H9 (cell line): ENCODE measurements around the gene GABRD. TPM values are rescaled to one million over a fixed set of nuclear protein-coding genes. Genes with fewer than 3 reads are reported as not detected.

Experiments used
- DNase-seq: peaks from one replicate; pipeline ENCODE4 v3.0.0-alpha.2; 2017
- H2AFZ ChIP-seq: one replicate; pipeline ENCODE4 v1.6.1; 2013; ENCODE audit warnings: mild to moderate bottlenecking, low read length, control low read depth, moderate library complexity
- H2AK5ac ChIP-seq: 2 replicates; pipeline ENCODE4 v1.6.1; 2013; ENCODE audit warnings: low read length, control low read depth, mixed read lengths; ENCODE audit not compliant: insufficient read length
- H2BK120ac ChIP-seq: one replicate; pipeline ENCODE4 v1.6.1; 2013; ENCODE audit warnings: low read depth, mild to moderate bottlenecking, low read length, control low read depth, inconsistent platforms; ENCODE audit not compliant: poor library complexity, severe bottlenecking
- H2BK12ac ChIP-seq: 2 replicates; pipeline ENCODE4 v1.6.1; 2013; ENCODE audit warnings: low read length, control low read depth, mixed read lengths, low read depth; ENCODE audit not compliant: insufficient read length
- H2BK15ac ChIP-seq: 2 replicates; pipeline ENCODE4 v1.6.1; 2013; ENCODE audit warnings: low read depth, low read length, control low read depth
- H2BK20ac ChIP-seq: one replicate; pipeline ENCODE4 v1.6.1; 2013; ENCODE audit warnings: low read depth, mild to moderate bottlenecking, low read length, control low read depth, inconsistent platforms; ENCODE audit not compliant: poor library complexity, severe bottlenecking
- H2BK5ac ChIP-seq: 2 replicates; pipeline ENCODE4 v1.6.1; 2013; ENCODE audit warnings: low read length, control low read depth, mixed read lengths; ENCODE audit not compliant: insufficient read length
- H3K14ac ChIP-seq: 2 replicates; pipeline ENCODE4 v1.6.1; 2013; ENCODE audit warnings: low read length, control low read depth; ENCODE audit not compliant: insufficient read depth
- H3K18ac ChIP-seq: 2 replicates; pipeline ENCODE4 v1.6.1; 2013; ENCODE audit warnings: low read depth, mild to moderate bottlenecking, mixed read lengths, low read length, control low read depth; ENCODE audit not compliant: insufficient read length
- H3K23ac ChIP-seq: 2 replicates; pipeline ENCODE4 v1.6.1; 2013; ENCODE audit warnings: low read length, control low read depth, mixed read lengths, low read depth; ENCODE audit not compliant: insufficient read length
- H3K23me2 ChIP-seq: 2 replicates; pipeline ENCODE4 v1.6.1; 2013; ENCODE audit warnings: low read depth, mild to moderate bottlenecking, mixed read lengths, low read length, control low read depth; ENCODE audit not compliant: insufficient read length, poor library complexity, severe bottlenecking
- H3K27ac ChIP-seq: 2 replicates; pipeline ENCODE4 v1.5.1; 2013; ENCODE audit warnings: low read length, control low read depth, mixed read lengths, low read depth; ENCODE audit not compliant: insufficient read length
- H3K27me3 ChIP-seq: 2 replicates; pipeline ENCODE4 v1.6.1; 2013; ENCODE audit warnings: low read length, control low read depth, inconsistent platforms; ENCODE audit not compliant: insufficient read depth
- H3K4ac ChIP-seq: 2 replicates; pipeline ENCODE4 v1.6.1; 2013; ENCODE audit warnings: low read depth, mild to moderate bottlenecking, control low read depth, inconsistent platforms, low read length, moderate library complexity
- H3K4me1 ChIP-seq: 2 replicates; pipeline ENCODE4 v1.6.1; 2013; ENCODE audit warnings: low read length, control low read depth, inconsistent platforms; ENCODE audit not compliant: insufficient read depth
- H3K4me2 ChIP-seq: 2 replicates; pipeline ENCODE4 v1.6.1; 2013; ENCODE audit warnings: low read length, control low read depth, mixed read lengths; ENCODE audit not compliant: insufficient read length, insufficient read depth
- H3K56ac ChIP-seq: 2 replicates; pipeline ENCODE4 v1.6.1; 2013; ENCODE audit warnings: low read depth, mild to moderate bottlenecking, mixed read lengths, low read length, control low read depth; ENCODE audit not compliant: insufficient read length
- H3K79me1 ChIP-seq: 2 replicates; pipeline ENCODE4 v1.6.1; 2013; ENCODE audit warnings: low read depth, mild to moderate bottlenecking, moderate library complexity, low read length, control low read depth, inconsistent platforms; ENCODE audit not compliant: insufficient read depth, poor library complexity, severe bottlenecking
- H3K79me2 ChIP-seq: 2 replicates; pipeline ENCODE4 v1.6.1; 2013; ENCODE audit warnings: low read length, control low read depth, inconsistent platforms; ENCODE audit not compliant: insufficient read depth
- H3K9ac ChIP-seq: 2 replicates; pipeline ENCODE4 v1.6.1; 2013; ENCODE audit warnings: low read length, control low read depth, mixed read lengths; ENCODE audit not compliant: insufficient read length; ENCODE audit errors: extremely low read depth
- H3K9me3 ChIP-seq: one replicate; pipeline ENCODE4 v1.6.1; 2013; ENCODE audit warnings: low read depth, low read length, inconsistent platforms; ENCODE audit not compliant: control insufficient read depth
- H3T11ph ChIP-seq: one replicate; pipeline ENCODE4 v1.6.1; 2013; ENCODE audit warnings: mild to moderate bottlenecking, low read length, control low read depth, inconsistent platforms
- H4K20me1 ChIP-seq: one replicate; pipeline ENCODE4 v1.6.1; 2013; ENCODE audit not compliant: control insufficient read depth, insufficient read length, insufficient read depth
- H4K5ac ChIP-seq: 2 replicates; pipeline ENCODE4 v1.6.1; 2013; ENCODE audit warnings: low read depth, mild to moderate bottlenecking, mixed read lengths, low read length, control low read depth; ENCODE audit not compliant: insufficient read length
- H4K8ac ChIP-seq: replicated peaks from 2 replicates; pipeline ENCODE4 v1.6.1; 2013; ENCODE audit warnings: low read length, control low read depth, mixed read lengths, low read depth; ENCODE audit not compliant: insufficient read length
- H4K91ac ChIP-seq: 2 replicates; pipeline ENCODE4 v1.6.1; 2013; ENCODE audit warnings: low read depth, mild to moderate bottlenecking, moderate library complexity, mixed read lengths, low read length, control low read depth; ENCODE audit not compliant: insufficient read length
- H3K27ac Mint-ChIP-seq, 3 experiments: 2 replicates in 2 of 3; 3 replicates in 1 of 3; pipeline ENCODE4 v1.8.0; 2020 to 2021; ENCODE audit warnings: mixed read lengths in 3 of 3, mild to moderate bottlenecking in 1 of 3, moderate library complexity in 1 of 3
- H3K27me3 Mint-ChIP-seq: 2 replicates; pipeline ENCODE4 v1.8.0; 2021; ENCODE audit warnings: low read depth, mild to moderate bottlenecking, moderate library complexity, mixed read lengths
- H3K36me3 Mint-ChIP-seq, 3 experiments: 2 replicates in 2 of 3; 3 replicates in 1 of 3; pipeline ENCODE4 v1.8.0; 2020 to 2021; ENCODE audit warnings: low read depth in 3 of 3, mixed read lengths in 3 of 3; ENCODE audit not compliant: insufficient read depth in 1 of 3
- H3K4me1 Mint-ChIP-seq, 2 experiments: 2 replicates each; pipeline ENCODE4 v1.8.0; 2020; ENCODE audit warnings: mixed read lengths in 2 of 2
- H3K4me3 Mint-ChIP-seq, 2 experiments: 2 replicates in 1 of 2; 3 replicates in 1 of 2; pipeline ENCODE4 v1.8.0; 2020 to 2021; ENCODE audit warnings: mild to moderate bottlenecking in 2 of 2, mixed read lengths in 2 of 2, moderate library complexity in 1 of 2
- H3K9me3 Mint-ChIP-seq, 2 experiments: 2 replicates in 1 of 2; 3 replicates in 1 of 2; pipeline ENCODE4 v1.8.0; 2020; ENCODE audit warnings: mild to moderate bottlenecking in 2 of 2, mixed read lengths in 2 of 2, moderate library complexity in 1 of 2
- WGBS: extraction: QIAGEN DNeasy Blood & Tissue Kit; methylation state at CpG from one replicate; pipeline ENCODE4 v1.1.7; 2013; ENCODE audit warnings: missing lambda C conversion rate, low lambda C conversion rate, mixed read lengths; ENCODE audit not compliant: insufficient read length; ENCODE audit errors: extremely low coverage; 5-methylcytosine and 5-hydroxymethylcytosine counted together
- total RNA-seq: library from RNA; stranded (reverse); gene quantifications from 2 replicates; pipeline ENCODE4 v1.2.1, GENCODE V29; 2021
- TF ChIP-seq, protein P1 (sequence below): fragments of 200-600 bp; sonication (generic); conservative IDR thresholded peaks from 3 replicates; pipeline ENCODE4 v1.8.0; 2021; ENCODE audit warnings: antibody characterized with exemption, mild to moderate bottlenecking

The GABRD gene
- total RNA-seq, 1 experiment from 2014 or later, result 0.59 TPM

DNA sequence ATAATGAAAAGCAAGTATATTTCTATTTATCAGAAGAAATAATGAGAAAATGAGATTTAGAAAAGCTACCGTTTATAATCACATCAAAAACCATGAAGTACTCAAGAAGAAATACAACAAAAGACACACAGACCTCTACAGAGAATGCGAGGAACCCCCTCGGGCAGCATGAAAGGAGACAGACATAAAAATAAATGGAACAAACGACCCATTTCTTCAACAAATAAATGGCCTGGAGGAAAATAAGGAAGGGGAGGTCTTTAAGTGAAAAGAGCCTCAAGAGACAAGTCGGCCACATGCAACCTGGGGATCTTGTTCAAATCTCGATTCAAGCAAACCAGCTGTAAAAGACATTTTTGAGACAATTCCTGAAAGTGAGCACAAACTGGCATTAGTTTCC lies 21.6 kb upstream of the GABRD start:
- Mint-ChIP-seq H3K4me3 (no peak overlapping the region), H3K4me1 (peaks cover 14 to 21% of the 10 kb centered on the region in 2 experiments; a peak in 3 of 4 replicates), H3K27me3 (peaks cover 7% of the 10 kb centered on the region), H3K9me3 (0 out of 5 replicates have a peak, but pooled peaks cover 0 to 3% of the 10 kb centered on the region in 2 experiments), H3K36me3 (no peaks in the 10 kb centered on the region), H3K27ac (no peak overlapping the region)
- no peak overlapping the region for H3K18ac ChIP-seq
- no peaks in the 10 kb centered on the region for H3K23me2 ChIP-seq
- no peak overlapping the region for H3K27ac ChIP-seq
- no peak overlapping the region for H3K23ac ChIP-seq
- no peak overlapping the region for H4K91ac ChIP-seq
- no peak overlapping the region for H2BK12ac ChIP-seq
- no CpG with 5 or more reads among the region's 6 CpGs for WGBS
- H2BK15ac ChIP-seq, result no peak overlapping the region
- H3K56ac ChIP-seq, result no peak overlapping the region
- no peak overlapping the region for H4K8ac ChIP-seq
- no peak overlapping the region for H2BK5ac ChIP-seq
- no peaks in the 10 kb centered on the region for H4K20me1 ChIP-seq
- no peak for DNase-seq
- no peak overlapping the region for H3K4ac ChIP-seq
- no peaks in the 10 kb centered on the region for H3K79me2 ChIP-seq
- no peak overlapping the region for H2BK20ac ChIP-seq
- H3K27me3 ChIP-seq, result no peaks in the 10 kb centered on the region
- no peak overlapping the region for H3K4me2 ChIP-seq
- H3K9ac ChIP-seq, result no peak overlapping the region
- H3K79me1 ChIP-seq, result no peaks in the 10 kb centered on the region
- H3T11ph ChIP-seq, result no peak overlapping the region
- no peak overlapping the region for H2BK120ac ChIP-seq
- no peak overlapping the region for H2AK5ac ChIP-seq
- no peak overlapping the region for H3K14ac ChIP-seq
- no peak overlapping the region for H2AFZ ChIP-seq
- no peaks in the 10 kb centered on the region for H3K4me1 ChIP-seq
- no peak overlapping the region for H4K5ac ChIP-seq
- TF ChIP-seq, protein P1, sequence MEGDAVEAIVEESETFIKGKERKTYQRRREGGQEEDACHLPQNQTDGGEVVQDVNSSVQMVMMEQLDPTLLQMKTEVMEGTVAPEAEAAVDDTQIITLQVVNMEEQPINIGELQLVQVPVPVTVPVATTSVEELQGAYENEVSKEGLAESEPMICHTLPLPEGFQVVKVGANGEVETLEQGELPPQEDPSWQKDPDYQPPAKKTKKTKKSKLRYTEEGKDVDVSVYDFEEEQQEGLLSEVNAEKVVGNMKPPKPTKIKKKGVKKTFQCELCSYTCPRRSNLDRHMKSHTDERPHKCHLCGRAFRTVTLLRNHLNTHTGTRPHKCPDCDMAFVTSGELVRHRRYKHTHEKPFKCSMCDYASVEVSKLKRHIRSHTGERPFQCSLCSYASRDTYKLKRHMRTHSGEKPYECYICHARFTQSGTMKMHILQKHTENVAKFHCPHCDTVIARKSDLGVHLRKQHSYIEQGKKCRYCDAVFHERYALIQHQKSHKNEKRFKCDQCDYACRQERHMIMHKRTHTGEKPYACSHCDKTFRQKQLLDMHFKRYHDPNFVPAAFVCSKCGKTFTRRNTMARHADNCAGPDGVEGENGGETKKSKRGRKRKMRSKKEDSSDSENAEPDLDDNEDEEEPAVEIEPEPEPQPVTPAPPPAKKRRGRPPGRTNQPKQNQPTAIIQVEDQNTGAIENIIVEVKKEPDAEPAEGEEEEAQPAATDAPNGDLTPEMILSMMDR, result no peak
- H3K9me3 ChIP-seq, result no peaks in the 10 kb centered on the region
